IgD-negative memory B cell (primary cell): Measurements from ENCODE around the gene LMCD1. TPM values are rescaled to one million over a fixed set of nuclear protein-coding genes. Genes with fewer than 3 reads are reported as not detected.

Experiments
- H3K27ac Mint-ChIP-seq, 3 donors: one replicate each; pipeline ENCODE4 v1.8.0; 2020 to 2022; ENCODE audit warnings: mild to moderate bottlenecking in 3 of 3, mixed read lengths in 3 of 3, moderate library complexity in 1 of 3
- H3K27me3 Mint-ChIP-seq: one replicate; pipeline ENCODE4 v1.8.0; 2021; ENCODE audit warnings: mixed read lengths
- H3K36me3 Mint-ChIP-seq: one replicate; pipeline ENCODE4 v1.8.0; 2020; ENCODE audit warnings: mild to moderate bottlenecking, mixed read lengths
- H3K4me1 Mint-ChIP-seq, 3 donors: one replicate each; pipeline ENCODE4 v1.8.0; 2020 to 2022; ENCODE audit warnings: mixed read lengths in 3 of 3, mild to moderate bottlenecking in 1 of 3
- H3K4me3 Mint-ChIP-seq, 4 donors: one replicate each; pipeline ENCODE4 v1.8.0; 2020 to 2022; ENCODE audit warnings: mild to moderate bottlenecking in 4 of 4, mixed read lengths in 4 of 4, moderate library complexity in 3 of 4
- H3K9me3 Mint-ChIP-seq, 3 donors: one replicate each; pipeline ENCODE4 v1.8.0; 2020 to 2021; ENCODE audit warnings: mixed read lengths in 3 of 3, mild to moderate bottlenecking in 1 of 3
- polyA plus RNA-seq: library from polyadenylated mRNA; unstranded; fragments of 300-500 nt; fragmentation: Illumina TruSeq; gene quantifications from one replicate; pipeline ENCODE4 v1.2.3, GENCODE V29; 2021

Gene LMCD1
- polyA plus RNA-seq, 1 donor from 2014 or later, result 4.8 TPM

DNA sequence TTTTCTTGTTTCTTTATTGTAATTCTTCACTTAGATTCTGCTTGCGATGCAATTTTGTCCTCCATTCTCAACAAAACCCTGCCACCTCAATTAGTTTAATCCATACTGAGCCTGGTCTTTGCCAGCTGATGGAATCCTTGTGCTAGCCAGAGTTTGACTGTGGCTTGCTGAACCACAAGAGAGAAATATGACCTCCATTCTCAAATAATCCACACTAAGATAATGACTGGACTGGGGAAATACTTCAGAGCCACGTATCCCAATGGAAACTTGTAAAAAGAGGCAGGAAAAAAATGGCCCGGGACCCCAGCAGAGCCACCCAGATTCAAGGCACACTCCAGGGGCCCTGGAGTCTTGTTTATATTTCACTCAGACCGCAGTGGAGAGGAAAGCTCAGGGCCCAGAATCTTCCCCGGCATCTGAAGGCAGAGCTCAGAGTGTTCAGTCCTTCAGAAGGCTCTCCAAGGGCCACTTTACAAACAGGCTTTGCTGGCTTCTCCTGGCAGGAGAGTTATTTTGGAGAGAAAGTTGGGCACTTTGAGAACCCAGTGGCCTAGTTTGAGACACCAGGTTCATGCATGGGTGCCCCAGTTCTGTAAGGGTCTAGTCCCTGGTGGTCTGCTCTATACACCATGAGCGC lies 80.3 kb downstream of the LMCD1 start:
- Mint-ChIP-seq H3K4me3 (no peak overlapping the region), H3K4me1 (peaks cover 3 to 6% (median 4%) of the 10 kb centered on the region in 3 donors), H3K27ac (no peak overlapping the region), H3K27me3 (no peaks in the 10 kb centered on the region), H3K9me3 (no peaks in the 10 kb centered on the region), H3K36me3 (no peaks in the 10 kb centered on the region)

- Mint-ChIP-seq H3K9me3 (peaks cover 0 to 2% (median 0%) of the 10 kb centered on the region in 3 donors), H3K4me1 (no peaks in the 10 kb centered on the region), H3K36me3 (no peaks in the 10 kb centered on the region), H3K4me3 (no peak overlapping the region), H3K27ac (no peak overlapping the region), H3K27me3 (no peaks in the 10 kb centered on the region)
These were observed 83.0 kb downstream of the LMCD1 start for GRCh38 chr3:8584661-8585060.

GRCh38 chr3:8589880-8590556 lies 88.4 kb downstream of the LMCD1 start:
- no peak overlapping the region for H3K4me3 Mint-ChIP-seq
- no peak overlapping the region for H3K27ac Mint-ChIP-seq
- no peaks in the 10 kb centered on the region for H3K4me1 Mint-ChIP-seq
- peaks cover 0 to 7% (median 0%) of the 10 kb centered on the region in 3 donors for H3K9me3 Mint-ChIP-seq
- H3K36me3 Mint-ChIP-seq, result no peaks in the 10 kb centered on the region
- peaks cover 1% of the 10 kb centered on the region for H3K27me3 Mint-ChIP-seq

DNA sequence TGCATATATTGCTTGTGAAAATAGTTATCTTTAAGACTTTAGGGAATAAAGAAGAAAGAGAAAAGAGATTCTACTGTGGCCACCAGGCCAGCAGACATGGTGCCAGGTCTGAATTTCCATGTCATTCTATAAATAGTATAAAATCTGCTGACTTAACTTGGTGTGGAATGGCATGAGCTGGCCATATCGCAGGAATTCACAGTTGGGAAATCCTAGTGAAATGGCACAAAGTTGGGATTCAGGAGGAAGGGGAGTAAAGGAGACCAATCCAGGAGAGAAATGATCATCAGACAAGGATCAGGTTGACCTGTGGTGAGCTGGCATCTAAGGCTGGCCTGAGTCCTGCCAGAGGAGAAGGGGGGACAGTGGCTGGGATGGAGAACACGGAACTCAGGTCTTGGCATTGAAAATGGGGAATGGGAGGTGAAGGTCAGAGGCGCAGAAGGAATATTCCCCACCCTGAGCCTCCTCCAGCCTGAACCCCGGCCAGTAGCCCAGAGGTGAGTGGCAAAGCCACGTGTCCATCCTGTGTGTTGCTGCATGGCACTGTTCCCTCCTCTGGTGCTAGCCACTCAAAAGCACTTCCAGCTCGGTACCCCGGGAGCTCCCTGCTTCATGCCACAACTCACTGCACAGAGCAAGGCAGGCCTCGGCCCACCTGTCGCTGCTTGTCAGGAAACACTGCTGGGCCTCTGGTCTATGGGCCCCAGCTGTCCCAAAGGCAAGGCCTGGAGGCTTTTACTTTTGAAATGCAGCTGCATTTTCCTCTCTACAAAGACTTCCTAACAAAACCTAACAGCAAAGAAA lies 91.6 kb downstream of the LMCD1 start:
- Mint-ChIP-seq H3K36me3 (no peaks in the 10 kb centered on the region), H3K27ac (no peak overlapping the region), H3K4me1 (no peaks in the 10 kb centered on the region), H3K4me3 (no peak overlapping the region), H3K9me3 (peaks cover 0 to 5% (median 0%) of the 10 kb centered on the region in 3 donors), H3K27me3 (peaks cover 1% of the 10 kb centered on the region)

DNA sequence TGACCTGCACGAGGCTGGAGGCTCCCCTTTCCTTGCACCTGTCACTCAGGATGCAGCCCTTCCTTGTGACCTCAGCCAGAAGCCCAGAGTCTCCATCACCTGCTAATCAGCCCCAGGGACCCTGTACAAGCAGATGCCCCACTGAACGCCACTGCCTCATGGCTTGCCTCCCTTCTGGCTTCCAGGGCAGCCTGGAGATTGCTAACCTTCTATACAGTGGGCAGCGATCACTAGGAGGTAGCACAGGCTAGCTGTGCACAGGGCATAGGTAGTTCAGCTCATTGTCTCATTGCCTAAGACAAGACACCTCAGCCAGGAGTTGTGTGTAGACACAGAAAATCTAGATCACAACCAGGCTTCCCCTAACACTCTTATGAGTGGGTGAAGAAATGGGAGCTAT lies 93.6 kb downstream of the LMCD1 start:
- no peaks in the 10 kb centered on the region for H3K36me3 Mint-ChIP-seq

DNA sequence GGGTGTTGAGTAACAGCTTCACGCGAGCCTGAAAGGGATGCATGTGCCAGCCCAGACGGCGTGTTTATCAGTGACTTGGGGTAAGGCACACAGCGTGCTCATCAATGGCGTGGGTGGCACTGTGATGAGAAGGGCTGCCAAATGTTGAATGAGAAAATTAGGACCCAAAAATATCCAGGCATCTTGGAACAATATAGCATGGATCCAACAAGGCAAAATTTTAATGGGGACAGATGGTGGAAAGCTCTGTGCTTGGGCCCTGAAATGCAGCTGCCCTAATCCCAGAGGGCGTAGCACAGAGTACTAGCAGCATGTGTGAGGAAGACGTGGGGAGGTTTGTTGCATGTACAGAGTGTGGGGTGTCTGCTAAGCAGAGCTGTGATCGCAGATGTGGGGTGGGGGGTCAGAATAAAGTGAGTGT lies 94.1 kb downstream of the LMCD1 start:
- H3K9me3 Mint-ChIP-seq, result peaks cover 0 to 5% (median 0%) of the 10 kb centered on the region in 3 donors
- H3K4me3 Mint-ChIP-seq, result no peak overlapping the region
- no peak overlapping the region for H3K27ac Mint-ChIP-seq
- H3K36me3 Mint-ChIP-seq, result no peaks in the 10 kb centered on the region
- H3K4me1 Mint-ChIP-seq, result no peaks in the 10 kb centered on the region
- peaks cover 1% of the 10 kb centered on the region for H3K27me3 Mint-ChIP-seq

More for the DNA sequence above, 93.6 kb downstream of the LMCD1 start:
- H3K27ac Mint-ChIP-seq, result no peak overlapping the region
- peaks cover 1% of the 10 kb centered on the region for H3K27me3 Mint-ChIP-seq
- H3K4me1 Mint-ChIP-seq, result no peaks in the 10 kb centered on the region
- no peak overlapping the region for H3K4me3 Mint-ChIP-seq
- peaks cover 0 to 5% (median 0%) of the 10 kb centered on the region in 3 donors for H3K9me3 Mint-ChIP-seq

DNA sequence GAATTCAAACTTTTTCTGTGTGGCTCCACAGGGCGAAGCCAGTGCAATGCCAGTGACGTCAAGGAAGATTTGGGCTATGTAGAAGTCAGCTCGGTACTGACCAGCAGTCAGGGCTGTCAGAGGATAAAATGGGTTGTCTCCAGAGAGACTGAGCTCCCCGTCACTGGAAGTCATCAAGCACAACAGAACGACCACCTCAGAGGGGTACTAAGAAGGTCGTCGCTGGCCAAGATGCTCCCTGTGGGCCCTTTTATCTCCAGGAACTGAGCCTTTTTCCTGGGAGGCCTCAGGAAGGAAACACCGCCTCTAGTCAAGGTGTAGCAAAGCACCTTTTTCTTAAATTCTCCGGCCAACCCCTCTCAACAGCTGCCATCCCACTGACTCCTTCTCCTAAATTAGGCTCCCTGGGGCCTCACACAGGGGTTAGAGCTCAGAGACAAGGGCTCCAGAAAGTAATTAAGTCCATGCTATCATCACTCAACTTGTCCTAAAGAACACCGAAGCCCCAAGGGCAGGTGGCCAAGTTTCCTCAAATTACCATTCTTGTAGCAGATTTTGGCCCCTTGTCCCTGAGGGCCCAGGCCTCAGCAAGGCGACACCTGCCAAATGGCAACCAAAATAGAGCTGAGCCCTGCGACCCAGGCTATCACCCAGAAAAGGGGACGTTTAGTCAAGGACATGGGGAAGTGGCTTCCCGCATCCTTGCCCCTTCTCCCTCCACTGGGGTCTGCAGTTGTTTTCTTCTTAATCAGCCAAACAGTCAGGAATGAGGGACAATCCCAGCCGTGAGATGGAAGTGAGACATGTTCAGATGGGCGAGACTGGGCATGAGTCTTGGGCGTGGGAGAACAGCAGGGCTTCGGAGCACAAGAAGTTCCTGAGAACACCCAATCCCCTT lies 94.9 kb downstream of the LMCD1 start:
- Mint-ChIP-seq H3K27ac (no peak overlapping the region), H3K4me3 (no peak overlapping the region), H3K4me1 (no peaks in the 10 kb centered on the region), H3K9me3 (peaks cover 0 to 5% (median 0%) of the 10 kb centered on the region in 3 donors), H3K27me3 (peaks cover 1% of the 10 kb centered on the region), H3K36me3 (no peaks in the 10 kb centered on the region)

- peaks cover 1% of the 10 kb centered on the region for H3K27me3 Mint-ChIP-seq
- peaks cover 0 to 5% (median 0%) of the 10 kb centered on the region in 3 donors for H3K9me3 Mint-ChIP-seq
- H3K4me1 Mint-ChIP-seq, result no peaks in the 10 kb centered on the region
- no peak overlapping the region for H3K27ac Mint-ChIP-seq
- H3K36me3 Mint-ChIP-seq, result no peaks in the 10 kb centered on the region
- H3K4me3 Mint-ChIP-seq, result no peak overlapping the region
These were observed 95.7 kb downstream of the LMCD1 start for GRCh38 chr3:8597219-8597853.

DNA sequence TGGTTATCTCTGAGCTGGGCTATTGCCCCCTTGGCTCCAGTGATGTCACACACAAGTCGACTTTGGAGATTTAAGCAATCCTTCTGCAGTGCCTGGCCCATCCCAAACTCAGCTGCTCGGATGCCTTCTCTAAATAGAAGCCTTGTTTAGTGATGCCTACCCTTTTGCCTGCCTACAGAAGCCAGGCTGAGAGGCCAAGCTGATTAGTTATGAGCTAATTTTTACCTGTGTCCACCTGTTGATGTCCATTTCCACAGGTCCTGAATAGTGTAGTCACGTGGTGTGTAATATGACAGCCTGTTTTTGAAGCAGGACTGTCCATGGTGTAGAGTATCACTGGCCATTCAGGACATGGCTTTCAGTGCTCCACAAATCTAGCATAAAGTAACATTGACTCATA lies 97.5 kb downstream of the LMCD1 start:
- no peak overlapping the region for H3K27ac Mint-ChIP-seq
- H3K36me3 Mint-ChIP-seq, result no peaks in the 10 kb centered on the region
- peaks cover 1% of the 10 kb centered on the region for H3K27me3 Mint-ChIP-seq

GRCh38 chr3:8600457-8600856 lies 98.8 kb downstream of the LMCD1 start:
- no peak overlapping the region for H3K4me3 Mint-ChIP-seq
- H3K4me1 Mint-ChIP-seq, result no peaks in the 10 kb centered on the region
- no peaks in the 10 kb centered on the region for H3K27me3 Mint-ChIP-seq
- no peak overlapping the region for H3K27ac Mint-ChIP-seq
- no peaks in the 10 kb centered on the region for H3K36me3 Mint-ChIP-seq
- no peaks in the 10 kb centered on the region for H3K9me3 Mint-ChIP-seq

More for the DNA sequence above, 97.5 kb downstream of the LMCD1 start:
- no peaks in the 10 kb centered on the region for H3K4me1 Mint-ChIP-seq
- H3K9me3 Mint-ChIP-seq, result peaks cover 0 to 5% (median 0%) of the 10 kb centered on the region in 3 donors
- H3K4me3 Mint-ChIP-seq, result no peak overlapping the region

GRCh38 chr3:8603115-8603710 lies 101.6 kb downstream of the LMCD1 start:
- Mint-ChIP-seq H3K9me3 (no peaks in the 10 kb centered on the region), H3K4me1 (peaks cover 0 to 1% (median 0%) of the 10 kb centered on the region in 3 donors), H3K27ac (no peak overlapping the region), H3K27me3 (peaks cover 5% of the 10 kb centered on the region), H3K36me3 (no peaks in the 10 kb centered on the region), H3K4me3 (no peak overlapping the region)

- no peak overlapping the region for H3K27ac Mint-ChIP-seq
- H3K27me3 Mint-ChIP-seq, result peaks cover 10% of the 10 kb centered on the region
- peaks cover 0 to 2% (median 0%) of the 10 kb centered on the region in 3 donors for H3K4me1 Mint-ChIP-seq
- peaks cover 1% of the 10 kb centered on the region for H3K36me3 Mint-ChIP-seq
- no peaks in the 10 kb centered on the region for H3K9me3 Mint-ChIP-seq
- no peak overlapping the region for H3K4me3 Mint-ChIP-seq
These were observed 102.4 kb downstream of the LMCD1 start for GRCh38 chr3:8604006-8604405.

GRCh38 chr3:8604988-8605387 lies 103.4 kb downstream of the LMCD1 start:
- no peak overlapping the region for H3K27ac Mint-ChIP-seq
- H3K36me3 Mint-ChIP-seq, result peaks cover 1% of the 10 kb centered on the region
- no peak overlapping the region for H3K4me3 Mint-ChIP-seq
- peaks cover 0 to 2% (median 0%) of the 10 kb centered on the region in 3 donors for H3K4me1 Mint-ChIP-seq
- H3K27me3 Mint-ChIP-seq, result peaks cover 11% of the 10 kb centered on the region
- peaks cover 0 to 1% (median 0%) of the 10 kb centered on the region in 3 donors for H3K9me3 Mint-ChIP-seq
